ENCODE data around the gene JAM3. TPM values are rescaled to one million over a fixed set of nuclear protein-coding genes. Genes with fewer than 3 reads are reported as not detected.

JAM3 gene
- total and polyA plus RNA-seq, 2 of the 8 experiments (the other 6 are each of a cell fraction or from before 2014, with no cell fraction given): 19.6 to 42.8 TPM

DNA sequence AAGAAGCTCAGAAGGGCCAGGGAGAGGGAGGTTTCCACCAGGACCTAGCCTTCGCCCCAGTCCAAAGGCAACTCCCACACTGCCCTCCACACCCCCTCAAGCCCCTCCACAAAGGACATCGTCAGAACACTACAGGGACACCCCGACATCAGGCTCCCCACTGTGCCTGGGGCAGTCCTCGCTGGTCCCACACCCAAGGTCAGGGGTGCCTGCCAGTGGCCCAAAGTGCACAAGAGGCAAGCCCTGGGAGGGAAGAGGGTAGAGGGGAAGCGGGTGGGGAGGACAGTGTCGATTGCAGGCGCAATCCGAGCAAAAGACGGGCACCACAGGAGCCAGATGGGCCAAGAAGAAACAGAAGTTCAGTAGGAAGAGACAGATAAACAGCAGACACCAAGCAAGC, 35.6 kb upstream of the JAM3 start:
- CTCF ChIA-PET (ENCODE audit: partially characterized antibody): interaction anchor here (1.5 to 13.6 kb wide), 6 partner anchors 10 to 105 kb away, joined by 4 to 178 read pairs (median 6); no protein-coding TSS in a partner anchor
- TF ChIP-seq JUND (IDR thresholded peaks at IDR 0.05; ENCODE audit: low read length): no peak
- no peak for TF ChIP-seq MAFK (IDR thresholded peaks at IDR 0.05; ENCODE audit: low read depth, low read length)
- no peak for TF ChIP-seq ASH2L (IDR thresholded peaks at IDR 0.05; ENCODE audit: low read length)
- Histone ChIP-seq H2AK5ac (ENCODE audit: low read depth, low read length) (peak overlapping the region; percentile 92; the same call in 1 of the 2 replicates), H3K27ac (ENCODE audit: low read depth, low read length) (no peak overlapping the region), H3K4me3 (ENCODE audit: extremely low read depth in 1 of 4, insufficient read depth in 2 of 4, low read depth in 3 of 4, low read length in 4 of 4) (peak overlapping the region in 1 of 4 experiments; percentile 23; a peak in 1 of 8 replicates), H3K36me3 (ENCODE audit: control insufficient read depth in 2 of 4, insufficient read depth in 4 of 4, low read length in 3 of 4) (no peaks in the 10 kb centered on the region), H3K4me1 (replicated peaks in 1 of 4; ENCODE audit: control insufficient read depth in 3 of 4, insufficient read depth in 4 of 4, low read length in 3 of 4) (peaks cover 3 to 27% (median 23%) of the 10 kb centered on the region in 4 experiments), H3K23me2 (ENCODE audit: low read depth, low read length) (peaks cover 2% of the 10 kb centered on the region; the same call in 1 of the 2 replicates), H2AFZ (ENCODE audit: low read length) (peak overlapping the region; percentile 73), H2BK120ac (replicated peaks; ENCODE audit: low read depth, low read length) (no peak overlapping the region), H3K23ac (ENCODE audit: insufficient read length) (no peak overlapping the region), H2BK5ac (ENCODE audit: low read depth, low read length) (peak overlapping the region; percentile 60; the same call in 1 of the 2 replicates), H4K20me1 (replicated peaks in 1 of 2; ENCODE audit: control insufficient read depth in 1 of 2, insufficient read depth in 2 of 2, low read length in 2 of 2) (no peaks in the 10 kb centered on the region), H2BK12ac (ENCODE audit: low read depth, low read length) (peak overlapping the region; percentile 94; the same call in 1 of the 2 replicates), H4K91ac (replicated peaks; ENCODE audit: insufficient read length, low read length) (no peak overlapping the region), H2BK15ac (ENCODE audit: low read length) (peak overlapping the region; percentile 81; the same call in 1 of the 2 replicates), H3K14ac (ENCODE audit: insufficient read length) (no peak overlapping the region), H4K5ac (ENCODE audit: insufficient read length, low read depth, low read length) (no peak overlapping the region), H3K4ac (replicated peaks; ENCODE audit: insufficient read length, low read depth, low read length) (peak overlapping the region; percentile 25), H3K79me1 (ENCODE audit: low read depth, low read length) (no peaks in the 10 kb centered on the region), H3K9ac (replicated peaks in 1 of 4; ENCODE audit: extremely low read depth in 1 of 4, low read depth in 3 of 4, low read length in 3 of 4) (peak overlapping the region in 2 of 4 experiments; percentile 25 to 29; a peak in 2 of 7 replicates), H2BK20ac (ENCODE audit: low read length) (peak overlapping the region; percentile 90; the same call in 1 of the 2 replicates), H3K27me3 (replicated peaks in 1 of 4; ENCODE audit: control insufficient read depth in 3 of 4, extremely low read depth in 1 of 4, insufficient read depth in 3 of 4, low read length in 3 of 4) (peaks cover 0 to 5% (median 3%) of the 10 kb centered on the region in 4 experiments; a peak in 3 of 7 replicates), H3K79me2 (ENCODE audit: control insufficient read depth in 1 of 2, insufficient read depth in 2 of 2, low read length in 2 of 2) (no peaks in the 10 kb centered on the region), H3K4me2 (ENCODE audit: insufficient read depth in 1 of 2, low read depth in 2 of 2, low read length in 2 of 2) (peak overlapping the region; percentile 44 to 50; a peak in 3 of 4 replicates), H3K56ac (replicated peaks; ENCODE audit: insufficient read length, low read depth, low read length) (no peak overlapping the region), H4K8ac (ENCODE audit: extremely low read depth, insufficient read depth, low read length) (no peak overlapping the region), H3K9me3 (ENCODE audit: insufficient read depth in 2 of 2, low read depth in 1 of 2, low read length in 1 of 2) (no peaks in the 10 kb centered on the region), H3K18ac (ENCODE audit: extremely low read depth, low read length) (peak overlapping the region; percentile 92)
- DNase-seq (ENCODE audit: low read depth in 1 of 2, low spot score in 2 of 2) (no peak), FAIRE-seq (no peak)
- POLR2A ChIA-PET (ENCODE audit: partially characterized antibody): interaction anchor here (1.2 kb wide), 1 partner anchor 12 kb away, joined by 4 read pairs; no protein-coding TSS in a partner anchor
- 76% methylated on average over 8 of the region's 9 CpGs; no CpG with 5 or more reads in 1 of the 2 experiments for WGBS, 2 experiments (ENCODE audit: extremely low coverage in 1 of 2, insufficient coverage in 1 of 2, insufficient read length in 1 of 2, insufficient replicate concordance in 2 of 2, low coverage in 1 of 2, low lambda C conversion rate in 2 of 2, missing lambda C conversion rate in 1 of 2)

Measured in H1 (cell line).